K562 (cell line): ENCODE data around the gene INTS13. TPM values are rescaled to one million over a fixed set of nuclear protein-coding genes. Genes with fewer than 3 reads are reported as not detected.
A peak's percentile ranks its signal among the peaks of the same experiment; 100 is the strongest.

Experiments
- ATAC-seq: fragments of 200-7000 bp; cut with Tn5 transposase; 3 replicates; pipeline ENCODE4 v1.9.1; 2020; ENCODE audit warnings: moderate library complexity
- BruUV-seq: library from RNA; stranded (reverse); fragments of 400-500 nt; replicated peaks from 2 replicates; lab custom pipeline; 2021; lab: Mats Ljungman, UMichigan
- CTCF ChIA-PET: fragments of 300-600 bp; formaldehyde crosslinking; extraction: SDS; loops from one replicate; lab custom pipeline; 2021; ENCODE audit warnings: low intra/inter-chr PET ratio; lab: Yijun Ruan, JAX
- POLR2A ChIA-PET: fragments of 300-600, 350-650 bp; sonication (Branson Sonifier 250); formaldehyde crosslinking; extraction: SDS; loops from one replicate; lab custom pipeline; 2021; ENCODE audit warnings: antibody characterized with exemption, inconsistent platforms; lab: Yijun Ruan, JAX
- DNase-seq, 4 experiments: peaks; one replicate each; pipeline versions ENCODE4 v3.0.0 to v3.0.0-alpha.2; 2011 to 2018; ENCODE audit warnings: low spot score in 3 of 4, mixed read lengths in 3 of 4; ENCODE audit errors: extremely low read depth in 1 of 4
- FAIRE-seq: peaks from 2 replicates; lab custom pipeline; 2011; peaks lifted over from hg19 to GRCh38; lab: Jason Lieb, UNC
- H2AFZ ChIP-seq: 2 replicates; pipeline ENCODE4 v1.6.0; 2011; ENCODE audit warnings: low read depth, low read length, control low read depth, inconsistent platforms
- H3K27ac ChIP-seq: fragments of 200-600 bp; 3 replicates; pipeline ENCODE4 v1.8.0; 2011; ENCODE audit warnings: low read depth, mild to moderate bottlenecking, control low read depth, inconsistent platforms, low read length, moderate library complexity, mixed read lengths; ENCODE audit errors: extremely low read depth
- H3K27me3 ChIP-seq, 2 experiments: fragments of 300-600 bp in 1 of 2; 2 replicates in 1 of 2; 3 replicates in 1 of 2; pipeline versions ENCODE4 v1.6.0 to v1.8.0; 2011; ENCODE audit warnings: inconsistent platforms in 2 of 2, low read length in 2 of 2, mild to moderate bottlenecking in 1 of 2, mixed read lengths in 1 of 2, moderate library complexity in 1 of 2; ENCODE audit not compliant: control insufficient read depth in 2 of 2, insufficient read depth in 2 of 2
- H3K36me3 ChIP-seq: fragments of 300-600 bp; 3 replicates; pipeline ENCODE4 v1.8.0; 2011; ENCODE audit warnings: mild to moderate bottlenecking, low read length, inconsistent platforms; ENCODE audit not compliant: control insufficient read depth, insufficient read depth
- H3K4me1 ChIP-seq, 2 experiments: fragments of 200-600 bp in 1 of 2; replicated peaks in 1 of 2; 2 replicates in 1 of 2; 3 replicates in 1 of 2; pipeline versions ENCODE4 v1.5.1 to v1.8.0; 2011; ENCODE audit warnings: inconsistent platforms in 2 of 2, low read length in 2 of 2, mild to moderate bottlenecking in 1 of 2, mixed read lengths in 1 of 2, moderate library complexity in 1 of 2; ENCODE audit not compliant: control insufficient read depth in 2 of 2, insufficient read depth in 2 of 2
- H3K4me2 ChIP-seq: 2 replicates; pipeline ENCODE4 v1.6.1; 2011; ENCODE audit warnings: low read length, control low read depth, inconsistent platforms, mixed read lengths; ENCODE audit not compliant: insufficient read depth
- H3K4me3 ChIP-seq: fragments of 200-600 bp; sonication (generic), shearing (Covaris generic); 2 replicates; pipeline ENCODE4 v1.5.1; 2016; ENCODE audit warnings: control low read depth, inconsistent platforms
- H3K79me2 ChIP-seq: fragments of 200-600 bp; 3 replicates; pipeline ENCODE4 v1.8.0; 2011; ENCODE audit warnings: low read length, inconsistent platforms; ENCODE audit not compliant: control insufficient read depth, insufficient read depth
- H3K9ac ChIP-seq, 2 experiments: 2 replicates each; pipeline versions ENCODE4 v1.6.0 to v1.6.1; 2011; ENCODE audit warnings: low read depth in 2 of 2, low read length in 2 of 2, control low read depth in 1 of 2, inconsistent platforms in 1 of 2, mild to moderate bottlenecking in 1 of 2, mixed read lengths in 1 of 2; ENCODE audit not compliant: insufficient read depth in 1 of 2
- H3K9me1 ChIP-seq: one replicate; pipeline ENCODE4 v1.6.0; 2011; ENCODE audit warnings: inconsistent platforms, mild to moderate bottlenecking, low read length, moderate library complexity; ENCODE audit not compliant: control insufficient read depth, insufficient read depth
- H3K9me3 ChIP-seq: replicated peaks from 2 replicates; pipeline ENCODE4 v1.5.1; 2011; ENCODE audit warnings: low read depth, low read length, inconsistent platforms; ENCODE audit not compliant: control insufficient read depth, insufficient read depth
- H4K20me1 ChIP-seq: replicated peaks from 2 replicates; pipeline ENCODE4 v1.6.1; 2011; ENCODE audit warnings: low read length, inconsistent platforms, mixed read lengths; ENCODE audit not compliant: control insufficient read depth, insufficient read depth
- DIDO1 ChIP-seq: fragments of 450-650 bp; IDR thresholded peaks from 2 replicates; pipeline ENCODE4 v1.6.1; 2016; ENCODE audit warnings: low read depth, missing biosample characterization, missing genetic modification characterization
- FOXM1 ChIP-seq, 2 experiments: fragments of 450-650 bp in 1 of 2; sonication (generic) in 1 of 2; formaldehyde crosslinking in 1 of 2; IDR thresholded peaks; 2 replicates each; pipeline versions ENCODE4 v1.6.1 to v1.9.0; 2017 to 2022; ENCODE audit warnings: low read depth in 2 of 2, mild to moderate bottlenecking in 2 of 2, missing genetic modification reagents in 1 of 2, moderate library complexity in 1 of 2
- GATAD2B ChIP-seq: fragments of 450-650 bp; IDR thresholded peaks from 2 replicates; pipeline ENCODE4 v1.6.1; 2017; ENCODE audit warnings: mild to moderate bottlenecking, borderline replicate concordance
- MCM2 ChIP-seq: fragments of 450-650 bp; IDR thresholded peaks from 2 replicates; pipeline ENCODE4 v1.6.1; 2017; ENCODE audit warnings: low read depth, mild to moderate bottlenecking
- NCOA6 ChIP-seq: fragments of 450-650 bp; IDR thresholded peaks from 2 replicates; pipeline ENCODE4 v1.6.1; 2017; ENCODE audit warnings: mild to moderate bottlenecking
- RBM25 ChIP-seq: fragments of 200-400 bp; formaldehyde crosslinking; IDR thresholded peaks from 2 replicates; pipeline ENCODE4 v1.6.1; 2018; ENCODE audit warnings: low read length, low read depth, moderate library complexity; ENCODE audit not compliant: severe bottlenecking
- SIN3B ChIP-seq: fragments of 450-650 bp; IDR thresholded peaks from 2 replicates; pipeline ENCODE4 v1.6.1; 2017; ENCODE audit warnings: low read depth, mild to moderate bottlenecking, moderate library complexity
- YBX1 ChIP-seq: fragments of 450-650 bp; IDR thresholded peaks from 2 replicates; pipeline ENCODE4 v1.7.1; 2016; ENCODE audit warnings: mild to moderate bottlenecking
- ZNF3 ChIP-seq: fragments of 250-450 bp; sonication (Bioruptor Pico); IDR thresholded peaks from 2 replicates; pipeline ENCODE4 v1.5.0; 2021; ENCODE audit warnings: mild to moderate bottlenecking, moderate library complexity
- WGBS: fragments of 100-300 bp; shearing (Covaris generic); methylation state at CpG from one replicate; pipeline ENCODE4 v1.1.6; 2016; ENCODE audit warnings: low coverage, mixed read lengths; ENCODE audit not compliant: insufficient coverage; ENCODE audit errors: missing lambda C conversion rate; 5-methylcytosine and 5-hydroxymethylcytosine counted together
- in situ Hi-C: fragments of 300-500 bp; cut with MboI; formaldehyde crosslinking; loops from 4 replicates; pipeline ENCODE4 v1.15.0; 2018; ENCODE audit warnings: inconsistent platforms, mixed read lengths
- intact Hi-C: fragments of 100-400 bp; cut with micrococcal nuclease; formaldehyde crosslinking; loops from 2 replicates; pipeline ENCODE4 v1.14.2; 2022
- polyA plus RNA-seq, 8 experiments: library from polyadenylated mRNA; depleted of rRNA in 4 of 8; stranded (reverse) in 5 of 8; unstranded in 3 of 8; fragments of >200 nt; fragmentation: Nextera tagmentation in 2 of 8; fragmentation: Illumina TruSeq in 1 of 8; extraction: Ambion mirVana in 2 of 8; extraction: Trizol in 1 of 8; gene quantifications; 2 replicates each; pipeline versions ENCODE4 v1.2.1 to v1.2.3, GENCODE V29; 2011 to 2014; ENCODE audit warnings: inconsistent platforms in 1 of 8, missing spikeins in 1 of 8
- total RNA-seq, 7 experiments: library from RNA; depleted of rRNA in 6 of 7; stranded (reverse); fragments of >200 nt in 6 of 7; fragmentation: Illumina TruSeq in 2 of 7; extraction: Trizol in 2 of 7; gene quantifications; 2 replicates each; pipeline versions ENCODE4 v1.2.1 to v1.2.3, GENCODE V29; 2011 to 2021; ENCODE audit warnings: low replicate concordance in 1 of 7
- TF ChIP-seq, protein P1 (sequence below), 2 experiments: fragments of 450-650 bp; IDR thresholded peaks; 2 replicates each; pipeline ENCODE4 v1.6.1; 2018; ENCODE audit warnings: mild to moderate bottlenecking in 2 of 2, low read depth in 1 of 2; ENCODE audit not compliant: partially characterized antibody in 2 of 2
- TF ChIP-seq, protein P2 (sequence below), 2 experiments: fragments of 450-650 bp in 1 of 2; sonication (generic) in 1 of 2; formaldehyde crosslinking in 1 of 2; IDR thresholded peaks in 1 of 2; conservative IDR thresholded peaks in 1 of 2; 2 replicates each; pipeline versions ENCODE4 v1.6.1 to v1.8.1; 2016 to 2023; ENCODE audit warnings: mild to moderate bottlenecking in 2 of 2, moderate library complexity in 2 of 2, inconsistent platforms in 1 of 2, missing genetic modification reagents in 1 of 2

The INTS13 gene
- total and polyA plus RNA-seq, 9 of the 15 experiments (the other 6 are each of a cell fraction or from before 2014, with no cell fraction given) = 48.3 to 91.8 (median 78.1) TPM

DNA sequence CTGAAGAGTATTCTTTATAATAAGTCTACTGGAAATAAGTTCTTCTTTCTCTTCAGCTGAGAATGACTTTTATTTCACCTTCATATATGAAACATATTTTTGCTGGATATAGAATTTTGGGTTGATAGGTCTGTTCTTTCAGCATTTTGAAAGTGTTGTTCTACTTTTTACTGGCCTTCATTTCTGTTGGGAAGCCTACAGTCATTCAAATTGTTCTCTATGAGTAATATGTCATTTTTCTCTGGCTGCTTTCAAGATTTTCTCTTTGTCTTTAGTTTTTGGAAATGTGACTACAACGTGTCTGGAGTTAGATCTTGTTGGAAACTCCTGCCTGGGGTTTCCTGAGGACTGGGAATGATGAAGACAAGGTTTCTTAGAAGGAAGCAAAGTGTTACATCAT, 10.5 kb upstream of the INTS13 start:
- H4K20me1 ChIP-seq = 0 out of 2 replicates have a peak, but pooled peaks cover 3% of the 10 kb centered on the region
- no peaks in the 10 kb centered on the region for H3K27me3 ChIP-seq
- H3K9me1 ChIP-seq = no peaks in the 10 kb centered on the region
- peaks cover 4 to 9% of the 10 kb centered on the region in 2 experiments; a peak in 4 of 5 replicates for H3K4me1 ChIP-seq
- FAIRE-seq = no peak
- no peak overlapping the region for H3K4me2 ChIP-seq
- WGBS = 47% methylated on average over 1 of the region's 1 CpG
- ATAC-seq = no peak
- CTCF ChIA-PET = no interaction called here
- BruUV-seq = no TSS peak
- intact Hi-C loops (no loop called here), in situ Hi-C loops (no loop called here)
- no peak overlapping the region for H3K4me3 ChIP-seq
- H3K27ac ChIP-seq = no peak overlapping the region
- no peak overlapping the region for H3K9ac ChIP-seq
- no peak for DNase-seq
- POLR2A ChIA-PET = no interaction called here
- H3K79me2 ChIP-seq = peaks cover 93% of the 10 kb centered on the region
- H3K36me3 ChIP-seq = 0 out of 3 replicates have a peak, but pooled peaks cover under 1% of the 10 kb centered on the region
- no peak overlapping the region for H2AFZ ChIP-seq
- no peak for TF ChIP-seq ZNF3
- TF ChIP-seq YBX1 = no peak
- no peak for TF ChIP-seq FOXM1 (IDR thresholded peaks at IDR 0.05; ENCODE audit: low read depth)
- no peak for TF ChIP-seq FOXM1 (CRISPR knock-in tag; IDR thresholded peaks at IDR 0.05; ENCODE audit: low read depth)
- TF ChIP-seq, protein P1, sequence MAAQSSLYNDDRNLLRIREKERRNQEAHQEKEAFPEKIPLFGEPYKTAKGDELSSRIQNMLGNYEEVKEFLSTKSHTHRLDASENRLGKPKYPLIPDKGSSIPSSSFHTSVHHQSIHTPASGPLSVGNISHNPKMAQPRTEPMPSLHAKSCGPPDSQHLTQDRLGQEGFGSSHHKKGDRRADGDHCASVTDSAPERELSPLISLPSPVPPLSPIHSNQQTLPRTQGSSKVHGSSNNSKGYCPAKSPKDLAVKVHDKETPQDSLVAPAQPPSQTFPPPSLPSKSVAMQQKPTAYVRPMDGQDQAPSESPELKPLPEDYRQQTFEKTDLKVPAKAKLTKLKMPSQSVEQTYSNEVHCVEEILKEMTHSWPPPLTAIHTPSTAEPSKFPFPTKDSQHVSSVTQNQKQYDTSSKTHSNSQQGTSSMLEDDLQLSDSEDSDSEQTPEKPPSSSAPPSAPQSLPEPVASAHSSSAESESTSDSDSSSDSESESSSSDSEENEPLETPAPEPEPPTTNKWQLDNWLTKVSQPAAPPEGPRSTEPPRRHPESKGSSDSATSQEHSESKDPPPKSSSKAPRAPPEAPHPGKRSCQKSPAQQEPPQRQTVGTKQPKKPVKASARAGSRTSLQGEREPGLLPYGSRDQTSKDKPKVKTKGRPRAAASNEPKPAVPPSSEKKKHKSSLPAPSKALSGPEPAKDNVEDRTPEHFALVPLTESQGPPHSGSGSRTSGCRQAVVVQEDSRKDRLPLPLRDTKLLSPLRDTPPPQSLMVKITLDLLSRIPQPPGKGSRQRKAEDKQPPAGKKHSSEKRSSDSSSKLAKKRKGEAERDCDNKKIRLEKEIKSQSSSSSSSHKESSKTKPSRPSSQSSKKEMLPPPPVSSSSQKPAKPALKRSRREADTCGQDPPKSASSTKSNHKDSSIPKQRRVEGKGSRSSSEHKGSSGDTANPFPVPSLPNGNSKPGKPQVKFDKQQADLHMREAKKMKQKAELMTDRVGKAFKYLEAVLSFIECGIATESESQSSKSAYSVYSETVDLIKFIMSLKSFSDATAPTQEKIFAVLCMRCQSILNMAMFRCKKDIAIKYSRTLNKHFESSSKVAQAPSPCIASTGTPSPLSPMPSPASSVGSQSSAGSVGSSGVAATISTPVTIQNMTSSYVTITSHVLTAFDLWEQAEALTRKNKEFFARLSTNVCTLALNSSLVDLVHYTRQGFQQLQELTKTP (IDR thresholded peaks at IDR 0.05; ENCODE audit: low read depth in 1 of 2, partially characterized antibody in 2 of 2) = no peak
- TF ChIP-seq DIDO1 (tag) = no peak
- no peak for TF ChIP-seq GATAD2B
- TF ChIP-seq, protein P2, sequence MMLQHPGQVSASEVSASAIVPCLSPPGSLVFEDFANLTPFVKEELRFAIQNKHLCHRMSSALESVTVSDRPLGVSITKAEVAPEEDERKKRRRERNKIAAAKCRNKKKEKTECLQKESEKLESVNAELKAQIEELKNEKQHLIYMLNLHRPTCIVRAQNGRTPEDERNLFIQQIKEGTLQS (IDR thresholded peaks at IDR 0.05) = 0 out of 2 replicates have a peak, but pooled peaks have one; percentile 56
- TF ChIP-seq, protein P2 (CRISPR knock-in tag; conservative IDR thresholded peaks at IDR 0.05) = no peak
- TF ChIP-seq NCOA6 = no peak
- no peak for TF ChIP-seq MCM2
- TF ChIP-seq SIN3B = no peak
- peak; percentile 47 for TF ChIP-seq RBM25
- peaks cover 4% of the 10 kb centered on the region; the same call in 1 of the 2 replicates for H3K9me3 ChIP-seq
